Cardiac fibroblast (primary cell): ENCODE measurements around the gene TRIM52.
"Not testable (repeated sequence)": the region's sequence is repeated elsewhere in the genome, so short reads cannot be mapped to it uniquely, and the experiment has no call there.

ENCODE experiments used
- DNase-seq, 2 donors: peaks; one replicate each; pipeline versions ENCODE4 v3.0.0 to v3.0.0-alpha.2; 2010; ENCODE audit warnings: low read depth in 2 of 2
- H3K4me3 ChIP-seq, 2 donors: replicated peaks in 1 of 2; 1 replicate in 1 of 2; 2 replicates in 1 of 2; pipeline ENCODE4 v1.5.1; 2011; ENCODE audit warnings: low read depth in 2 of 2, low read length in 2 of 2, mild to moderate bottlenecking in 2 of 2, moderate library complexity in 1 of 2
- TF ChIP-seq, protein P1 (sequence below): IDR thresholded peaks from one replicate; pipeline ENCODE4 v1.5.1; 2011; ENCODE audit warnings: low read depth, mild to moderate bottlenecking, low read length, inconsistent platforms

Gene TRIM52

DNA sequence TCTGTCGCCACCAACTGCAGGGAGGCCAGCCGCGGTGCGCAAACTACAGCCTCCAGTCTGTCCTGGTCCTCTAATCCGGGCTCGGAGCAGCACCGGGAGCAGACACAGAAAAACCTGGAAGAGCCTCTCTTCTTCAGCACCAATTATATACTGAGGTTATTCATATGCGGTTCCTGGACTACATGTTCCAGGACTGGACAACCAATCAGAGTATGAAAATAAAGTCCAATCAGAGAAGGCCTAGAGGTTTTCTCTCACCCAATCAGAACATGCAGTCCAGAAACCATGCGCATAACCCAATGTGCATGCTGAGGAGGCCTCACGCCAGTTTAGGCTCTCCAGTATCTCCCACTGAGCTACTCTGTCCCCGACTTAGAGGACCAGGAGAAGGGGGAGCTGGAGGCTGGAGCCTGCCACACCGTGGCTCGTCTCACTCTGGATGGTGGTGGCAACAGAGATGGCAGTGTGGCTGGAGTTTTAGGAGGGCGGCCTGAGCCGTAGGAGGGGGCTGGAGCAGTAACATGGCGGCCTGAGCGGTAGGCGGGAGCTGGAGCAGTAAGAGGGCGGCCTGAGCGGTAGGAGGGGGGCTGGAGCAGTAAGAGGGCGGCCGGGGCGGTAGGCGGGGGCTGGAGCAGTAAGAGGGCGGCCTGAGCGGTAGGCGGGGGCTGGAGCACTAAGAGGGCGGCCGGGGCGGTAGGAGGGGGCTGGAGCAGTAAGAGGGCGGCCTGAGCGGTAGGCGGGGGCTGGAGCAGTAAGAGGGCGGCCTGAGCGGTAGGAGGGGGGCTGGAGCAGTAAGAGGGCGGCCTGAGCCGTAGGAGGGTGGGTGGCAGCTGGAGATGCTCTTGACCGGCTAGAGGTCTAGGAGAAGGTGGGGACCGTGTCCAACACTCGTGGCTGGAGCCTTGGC, 20.4 kb upstream of the TRIM52 start:
- H3K4me3 ChIP-seq = no peak overlapping the region
- DNase-seq = no peak
- TF ChIP-seq, protein P1, sequence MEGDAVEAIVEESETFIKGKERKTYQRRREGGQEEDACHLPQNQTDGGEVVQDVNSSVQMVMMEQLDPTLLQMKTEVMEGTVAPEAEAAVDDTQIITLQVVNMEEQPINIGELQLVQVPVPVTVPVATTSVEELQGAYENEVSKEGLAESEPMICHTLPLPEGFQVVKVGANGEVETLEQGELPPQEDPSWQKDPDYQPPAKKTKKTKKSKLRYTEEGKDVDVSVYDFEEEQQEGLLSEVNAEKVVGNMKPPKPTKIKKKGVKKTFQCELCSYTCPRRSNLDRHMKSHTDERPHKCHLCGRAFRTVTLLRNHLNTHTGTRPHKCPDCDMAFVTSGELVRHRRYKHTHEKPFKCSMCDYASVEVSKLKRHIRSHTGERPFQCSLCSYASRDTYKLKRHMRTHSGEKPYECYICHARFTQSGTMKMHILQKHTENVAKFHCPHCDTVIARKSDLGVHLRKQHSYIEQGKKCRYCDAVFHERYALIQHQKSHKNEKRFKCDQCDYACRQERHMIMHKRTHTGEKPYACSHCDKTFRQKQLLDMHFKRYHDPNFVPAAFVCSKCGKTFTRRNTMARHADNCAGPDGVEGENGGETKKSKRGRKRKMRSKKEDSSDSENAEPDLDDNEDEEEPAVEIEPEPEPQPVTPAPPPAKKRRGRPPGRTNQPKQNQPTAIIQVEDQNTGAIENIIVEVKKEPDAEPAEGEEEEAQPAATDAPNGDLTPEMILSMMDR = no peak

DNA sequence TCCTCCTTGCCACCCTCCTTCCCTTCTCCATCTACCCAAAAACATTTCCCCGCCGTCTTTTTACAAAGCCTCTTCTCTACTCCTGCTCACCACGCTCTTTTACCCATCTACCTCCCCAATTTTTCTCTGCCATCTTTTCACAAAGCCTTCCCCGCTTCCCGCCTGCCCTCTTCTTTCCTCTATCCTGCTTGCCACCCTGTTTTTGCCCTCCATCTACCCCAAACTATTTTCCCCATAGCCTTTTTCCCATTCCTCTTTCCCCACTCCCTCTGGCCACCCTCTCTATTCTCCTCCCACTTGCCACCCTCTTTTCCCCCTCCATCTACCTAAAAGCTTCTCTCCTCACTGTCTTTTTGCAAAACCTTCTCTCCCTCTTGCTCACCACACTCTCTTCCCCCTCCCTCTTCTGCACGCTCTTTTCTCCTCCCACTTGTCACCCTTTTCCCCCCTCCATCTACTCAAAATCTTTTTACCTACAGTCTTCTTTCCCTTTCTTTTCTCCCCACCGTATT, 19.4 kb upstream of the TRIM52 start:
- no peak overlapping the region for H3K4me3 ChIP-seq
- no peak for DNase-seq
- TF ChIP-seq, protein P1 = no peak

DNA sequence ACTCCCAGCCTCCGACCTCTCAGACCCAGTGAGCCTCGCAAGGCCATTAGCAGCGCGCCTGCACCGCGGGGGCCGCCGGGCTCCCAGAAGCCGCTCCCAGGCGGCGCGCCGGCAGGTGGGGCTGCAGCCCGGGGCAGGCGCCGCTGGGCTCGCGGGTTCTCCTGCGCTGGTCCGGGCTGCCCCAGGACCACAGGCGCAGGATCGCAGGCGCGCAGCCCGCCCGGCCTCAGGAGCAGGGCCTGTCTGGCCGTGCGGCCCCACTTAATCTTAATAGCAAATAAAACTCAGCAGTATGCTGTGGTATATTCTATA, 12.4 kb upstream of the TRIM52 start:
- not testable (repeated sequence) for H3K4me3 ChIP-seq

DNA sequence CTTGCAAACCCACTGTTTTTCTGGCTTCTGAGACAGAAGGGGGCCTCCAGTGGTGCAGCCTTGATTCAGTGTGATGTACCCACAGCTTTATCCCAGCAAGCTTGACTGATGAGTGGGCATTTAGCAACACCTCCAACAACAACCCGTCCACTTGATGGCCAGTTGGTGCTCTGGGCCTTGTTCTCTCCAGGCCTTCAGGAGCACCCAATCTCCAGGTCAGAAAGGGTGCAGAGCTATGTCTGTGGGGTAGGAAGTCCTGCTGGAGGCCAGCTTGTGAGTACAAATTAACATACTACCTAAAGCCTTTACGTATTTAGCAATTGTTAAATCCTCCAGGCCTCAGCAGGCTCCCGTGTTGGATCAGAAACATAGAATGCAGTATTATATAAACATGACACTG, 10.1 kb upstream of the TRIM52 start:
- H3K4me3 ChIP-seq = no peak overlapping the region
- TF ChIP-seq, protein P1 = no peak
- no peak for DNase-seq

More for the DNA sequence above, 12.4 kb upstream of the TRIM52 start:
- not testable (repeated sequence) for DNase-seq

DNA sequence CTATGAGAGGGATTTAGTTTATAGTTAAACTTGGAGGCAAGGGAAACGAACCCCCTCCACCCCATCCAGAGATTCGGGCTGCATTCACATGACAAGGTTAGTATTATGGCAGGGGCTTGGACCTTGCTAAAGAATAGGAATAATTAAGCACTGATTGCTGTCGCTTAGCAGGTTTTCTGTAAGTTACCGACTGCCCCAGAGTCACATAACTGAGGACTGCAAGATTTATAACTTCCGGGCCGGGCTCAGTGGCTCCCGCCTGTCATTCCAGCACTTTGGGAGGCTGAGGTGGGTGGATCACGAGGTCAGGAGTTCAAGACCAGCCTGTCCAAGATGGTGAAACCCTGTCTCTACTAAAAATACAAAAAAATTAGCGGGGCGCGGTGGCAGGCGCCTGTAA, 7.0 kb upstream of the TRIM52 start:
- H3K4me3 ChIP-seq, DNase-seq: not testable (repeated sequence)

DNA sequence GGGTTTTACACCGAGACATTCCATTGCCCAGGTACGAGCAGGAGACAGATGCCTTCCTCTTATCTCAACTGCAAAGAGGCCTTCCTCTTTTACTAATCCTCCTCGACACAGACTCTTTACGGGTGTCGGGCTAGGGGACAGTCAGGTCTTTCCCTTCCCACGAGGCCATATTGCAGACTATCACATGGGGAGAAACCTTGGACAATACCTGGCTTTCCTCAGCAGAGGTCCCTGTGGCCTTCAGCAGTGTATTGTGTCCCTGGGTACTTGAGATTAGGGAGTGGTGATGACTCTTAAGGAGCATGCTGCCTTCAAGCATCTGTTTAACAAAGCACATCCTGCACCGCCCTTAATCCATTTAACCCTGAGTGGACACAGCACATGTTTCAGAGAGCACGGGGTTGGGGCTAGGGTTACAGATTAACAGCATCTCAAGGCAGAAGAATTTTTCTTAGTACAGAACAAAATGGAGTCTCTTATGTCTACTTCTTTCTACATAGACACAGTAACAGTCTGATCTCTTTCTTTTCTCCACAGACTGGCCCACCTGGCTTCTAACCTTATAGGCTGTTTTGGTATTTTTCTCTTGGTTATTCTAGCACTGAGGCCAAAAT, 6.5 kb upstream of the TRIM52 start:
- not testable (repeated sequence) for DNase-seq, H3K4me3 ChIP-seq

DNA sequence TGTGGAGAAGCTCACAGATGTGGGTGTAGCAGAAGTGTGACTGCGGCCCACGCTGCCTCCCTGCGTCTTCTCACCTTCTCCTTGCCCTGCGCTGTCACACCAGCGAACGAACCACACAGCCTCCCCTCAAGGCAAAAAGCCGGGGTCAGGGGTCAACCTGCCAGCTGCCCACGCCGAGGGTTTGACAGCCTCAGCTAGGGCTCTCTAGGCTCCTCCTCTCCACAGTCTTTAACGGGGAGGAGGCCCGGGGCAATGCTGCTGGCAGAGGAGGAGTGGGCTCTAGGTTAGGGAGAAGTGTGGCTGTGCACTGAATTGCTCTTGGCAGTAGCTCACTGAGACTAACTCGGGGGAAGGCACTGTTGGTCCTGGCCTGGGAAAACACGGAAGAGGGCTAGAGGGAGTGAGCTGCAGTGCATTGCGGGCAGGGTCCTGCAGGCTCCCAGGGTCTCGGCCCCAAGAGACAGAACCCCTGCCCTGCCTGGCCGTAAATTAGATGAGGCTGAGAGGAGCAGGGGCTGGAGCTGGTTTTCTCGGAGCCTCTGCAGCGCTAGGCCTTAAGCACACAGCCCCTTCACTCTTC, 4.2 kb upstream of the TRIM52 start:
- DNase-seq = no peak
- no peak overlapping the region for H3K4me3 ChIP-seq
- TF ChIP-seq, protein P1 = no peak

DNA sequence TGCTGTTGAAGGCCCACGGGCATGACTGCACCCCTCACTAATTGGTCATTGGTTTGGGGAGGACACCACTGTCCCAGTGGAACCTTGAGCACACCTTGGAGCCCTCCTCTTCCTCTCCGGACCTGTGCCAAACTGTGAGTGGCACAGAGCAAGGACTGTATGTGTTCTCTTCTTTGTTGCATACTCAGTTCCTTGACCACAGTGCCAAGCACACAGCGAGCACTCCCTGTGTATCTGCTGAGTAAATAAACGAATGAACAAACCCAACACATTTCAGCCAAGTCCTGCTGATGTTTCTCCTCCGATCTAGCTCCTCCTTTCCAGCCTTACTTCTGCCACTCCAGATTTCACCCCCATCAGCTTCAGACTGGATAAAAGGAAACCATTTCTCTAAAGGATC, 2.7 kb upstream of the TRIM52 start:
- DNase-seq = no peak
- TF ChIP-seq, protein P1 = no peak
- no peak overlapping the region for H3K4me3 ChIP-seq
